IMR-90 (cell line): ENCODE results near the gene INPP1. TPM values are rescaled to one million over a fixed set of nuclear protein-coding genes. Genes with fewer than 3 reads are reported as not detected.

Experiments used
- ATAC-seq: fragments of 200-7000 bp; cut with Tn5 transposase; 2 replicates; pipeline ENCODE4 v1.9.1; 2020; ENCODE audit warnings: low read depth, mild to moderate bottlenecking, moderate library complexity
- BruUV-seq: library from RNA; stranded (reverse); fragments of 400-500 nt; replicated peaks from 2 replicates; lab custom pipeline; 2021; lab: Mats Ljungman, UMichigan
- CTCF ChIA-PET: fragments of 300-600 bp; formaldehyde crosslinking; extraction: SDS; loops from one replicate; lab custom pipeline; 2021; ENCODE audit warnings: antibody characterized with exemption; lab: Yijun Ruan, JAX
- POLR2A ChIA-PET: fragments of 300-600 bp; sonication (Branson Sonifier 250); formaldehyde crosslinking; loops from one replicate; lab custom pipeline; 2022; ENCODE audit warnings: antibody characterized with exemption; ENCODE audit not compliant: unreplicated experiment; lab: Charles Lee
- DNase-seq: peaks from one replicate; pipeline ENCODE4 v3.0.0; 2013
- H2AFZ ChIP-seq: replicated peaks from 2 replicates; pipeline ENCODE3; 2013; ENCODE audit warnings: low read length, mild to moderate bottlenecking; ENCODE audit not compliant: poor library complexity
- H2AK5ac ChIP-seq: 2 replicates; pipeline ENCODE4 v1.6.1; 2013; ENCODE audit warnings: low read depth, low read length, inconsistent platforms
- H2AK9ac ChIP-seq: replicated peaks from 2 replicates; pipeline ENCODE3; 2013; ENCODE audit warnings: mild to moderate bottlenecking, low read depth, low read length, moderate library complexity; ENCODE audit not compliant: poor library complexity
- H2BK120ac ChIP-seq: 2 replicates; pipeline ENCODE4 v1.6.1; 2013; ENCODE audit warnings: low read depth, low read length, inconsistent platforms
- H2BK15ac ChIP-seq: 3 replicates; pipeline ENCODE4 v1.6.1; 2013; ENCODE audit warnings: low read depth, low read length, inconsistent platforms
- H2BK20ac ChIP-seq: 2 replicates; pipeline ENCODE4 v1.6.1; 2013; ENCODE audit warnings: low read depth, mild to moderate bottlenecking, inconsistent platforms, low read length, moderate library complexity
- H2BK5ac ChIP-seq: 2 replicates; pipeline ENCODE4 v1.6.1; 2013; ENCODE audit warnings: mild to moderate bottlenecking, low read depth, low read length, inconsistent platforms; ENCODE audit not compliant: poor library complexity, severe bottlenecking
- H3K14ac ChIP-seq: replicated peaks from 2 replicates; pipeline ENCODE4 v1.6.1; 2013; ENCODE audit warnings: low read depth, low read length, inconsistent platforms
- H3K18ac ChIP-seq: 2 replicates; pipeline ENCODE4 v1.6.1; 2013; ENCODE audit warnings: low read depth, low read length, control low read depth
- H3K23ac ChIP-seq: 2 replicates; pipeline ENCODE4 v1.6.1; 2013; ENCODE audit warnings: low read depth, low read length, inconsistent platforms
- H3K27ac ChIP-seq: 2 replicates; pipeline ENCODE4 v1.5.1; 2013; ENCODE audit warnings: mild to moderate bottlenecking, control low read depth, low read length; ENCODE audit not compliant: insufficient read depth
- H3K27me3 ChIP-seq: 2 replicates; pipeline ENCODE4 v1.6.1; 2013; ENCODE audit warnings: low read length; ENCODE audit not compliant: control insufficient read depth, insufficient read depth
- H3K36me3 ChIP-seq: 2 replicates; pipeline ENCODE4 v1.6.1; 2013; ENCODE audit warnings: low read length, mixed read lengths; ENCODE audit not compliant: control insufficient read depth, insufficient read depth
- H3K4ac ChIP-seq: 2 replicates; pipeline ENCODE4 v1.6.1; 2013; ENCODE audit warnings: low read depth, low read length, inconsistent platforms
- H3K4me1 ChIP-seq: 2 replicates; pipeline ENCODE4 v1.6.1; 2013; ENCODE audit warnings: low read length, mixed read lengths; ENCODE audit not compliant: control insufficient read depth, insufficient read depth
- H3K4me2 ChIP-seq: 2 replicates; pipeline ENCODE4 v1.6.1; 2013; ENCODE audit warnings: low read depth, mild to moderate bottlenecking, control low read depth, low read length, moderate library complexity
- H3K4me3 ChIP-seq: 2 replicates; pipeline ENCODE4 v1.5.1; 2013; ENCODE audit warnings: low read depth, mild to moderate bottlenecking, control low read depth, low read length, moderate library complexity; ENCODE audit not compliant: insufficient read depth
- H3K56ac ChIP-seq: 2 replicates; pipeline ENCODE4 v1.6.1; 2013; ENCODE audit warnings: low read length, inconsistent platforms; ENCODE audit not compliant: insufficient read depth; ENCODE audit errors: extremely low read depth
- H3K79me1 ChIP-seq, 2 experiments: 2 replicates each; pipeline ENCODE4 v1.6.1; 2013; ENCODE audit warnings: low read length in 2 of 2, inconsistent platforms in 1 of 2, low read depth in 1 of 2
- H3K9ac ChIP-seq: 2 replicates; pipeline ENCODE4 v1.6.1; 2013; ENCODE audit warnings: low read depth, low read length, control low read depth
- H3K9me1 ChIP-seq: 2 replicates; pipeline ENCODE4 v1.6.1; 2013; ENCODE audit warnings: low read length, inconsistent platforms; ENCODE audit not compliant: insufficient read depth
- H3K9me3 ChIP-seq: 2 replicates; pipeline ENCODE4 v1.6.1; 2013; ENCODE audit warnings: low read length; ENCODE audit not compliant: control insufficient read depth, insufficient read depth
- H4K20me1 ChIP-seq: 2 replicates; pipeline ENCODE4 v1.6.1; 2013; ENCODE audit warnings: low read length, inconsistent platforms; ENCODE audit not compliant: insufficient read depth
- H4K5ac ChIP-seq: 2 replicates; pipeline ENCODE4 v1.6.1; 2013; ENCODE audit warnings: mild to moderate bottlenecking, low read depth, low read length, control low read depth
- H4K8ac ChIP-seq, 2 experiments: 2 replicates each; pipeline ENCODE4 v1.6.1; 2013; ENCODE audit warnings: low read depth in 2 of 2, low read length in 2 of 2, control low read depth in 1 of 2, inconsistent platforms in 1 of 2
- H4K91ac ChIP-seq: 2 replicates; pipeline ENCODE4 v1.6.1; 2013; ENCODE audit warnings: low read depth, low read length, inconsistent platforms; ENCODE audit not compliant: insufficient read depth
- BHLHE40 ChIP-seq: fragments of 150-350 bp; IDR thresholded peaks from 2 replicates; pipeline ENCODE4 v1.6.1; 2016; ENCODE audit warnings: mild to moderate bottlenecking, low read depth, low read length
- CEBPB ChIP-seq: IDR thresholded peaks from 2 replicates; pipeline ENCODE4 v1.6.1; 2012; ENCODE audit warnings: low read depth, low read length, improper control_type of control experiment
- CHD1 ChIP-seq: IDR thresholded peaks from 2 replicates; pipeline ENCODE4 v1.6.1; 2012; ENCODE audit warnings: low read depth, low read length, improper control_type of control experiment
- FOS ChIP-seq: fragments of 150-350 bp; IDR thresholded peaks from 2 replicates; pipeline ENCODE4 v1.6.1; 2016; ENCODE audit warnings: low read depth, low read length
- MAFK ChIP-seq: IDR thresholded peaks from 2 replicates; pipeline ENCODE4 v1.6.1; 2012; ENCODE audit warnings: low read depth, low read length, improper control_type of control experiment
- MAZ ChIP-seq: IDR thresholded peaks from 2 replicates; pipeline ENCODE4 v1.6.1; 2012; ENCODE audit warnings: low read depth, mild to moderate bottlenecking, low read length, improper control_type of control experiment, moderate library complexity, borderline replicate concordance
- MXI1 ChIP-seq: IDR thresholded peaks from 2 replicates; pipeline ENCODE4 v1.6.1; 2012; ENCODE audit warnings: low read depth, mild to moderate bottlenecking, low read length, moderate library complexity, borderline replicate concordance
- NFE2L2 ChIP-seq: fragments of 150-350 bp; IDR thresholded peaks from 2 replicates; pipeline ENCODE4 v1.6.1; 2016; ENCODE audit warnings: low read depth, mild to moderate bottlenecking, low read length
- POLR2A ChIP-seq: IDR thresholded peaks from 2 replicates; pipeline ENCODE4 v1.6.1; 2012; ENCODE audit warnings: mild to moderate bottlenecking, low read depth, low read length
- RAD21 ChIP-seq: IDR thresholded peaks from 2 replicates; pipeline ENCODE4 v1.6.1; 2012; ENCODE audit warnings: low read length, improper control_type of control experiment
- RCOR1 ChIP-seq: IDR thresholded peaks from 2 replicates; pipeline ENCODE4 v1.6.1; 2012; ENCODE audit warnings: mild to moderate bottlenecking, low read length, improper control_type of control experiment; ENCODE audit not compliant: insufficient replicate concordance
- RFX5 ChIP-seq: IDR thresholded peaks from 2 replicates; pipeline ENCODE4 v1.8.0; 2012; ENCODE audit warnings: low read depth, mild to moderate bottlenecking, low read length, moderate library complexity
- SMC3 ChIP-seq: fragments of 150-350 bp; IDR thresholded peaks from 2 replicates; pipeline ENCODE4 v1.6.1; 2016; ENCODE audit warnings: low read depth, mild to moderate bottlenecking, antibody characterized with exemption, low read length, moderate library complexity
- WGBS, 2 experiments: methylation state at CpG; one replicate each; pipeline versions ENCODE4 v1.1.5 to v1.1.7; 2013; ENCODE audit warnings: missing lambda C conversion rate in 2 of 2; ENCODE audit not compliant: insufficient read length in 1 of 2; ENCODE audit errors: extremely low coverage in 2 of 2; 5-methylcytosine and 5-hydroxymethylcytosine counted together
- dilution Hi-C: fragments of 300-500 bp; cut with HindIII; formaldehyde crosslinking; loops from one replicate; pipeline ENCODE4 v1.14.3; 2018; ENCODE audit warnings: low sequenced_read_pairs; ENCODE audit not compliant: unreplicated experiment
- in situ Hi-C: fragments of 300-500 bp; cut with MboI; formaldehyde crosslinking; loops from 3 replicates; pipeline ENCODE4 v1.14.3; 2019; ENCODE audit warnings: low sequenced_read_pairs, inconsistent platforms, mixed read lengths
- intact Hi-C: fragments of 100-400 bp; cut with micrococcal nuclease; formaldehyde crosslinking; loops from 2 replicates; pipeline ENCODE4 v1.10.0; 2022
- polyA plus RNA-seq, 3 experiments: library from polyadenylated mRNA; depleted of rRNA; stranded (reverse); fragments of >200 nt; gene quantifications; 2 replicates each; pipeline ENCODE4 v1.2.3, GENCODE V29; 2012; ENCODE audit warnings: low replicate concordance in 1 of 3
- total RNA-seq: library from RNA; depleted of rRNA; stranded (reverse); fragments of >200 nt; gene quantifications from 2 replicates; pipeline ENCODE4 v1.2.3, GENCODE V29; 2012
- TF ChIP-seq, protein P1 (sequence below): conservative IDR thresholded peaks from 2 replicates; pipeline ENCODE4 v1.5.1; 2012; ENCODE audit warnings: mild to moderate bottlenecking, low read depth, low read length, improper control_type of control experiment
- TF ChIP-seq, protein P2 (sequence below): fragments of 150-350 bp; IDR thresholded peaks from 2 replicates; pipeline ENCODE4 v1.6.1; 2017; ENCODE audit warnings: mild to moderate bottlenecking, antibody characterized with exemption, low read length, low read depth
- TF ChIP-seq, protein P3 (sequence below): fragments of 150-350 bp; IDR thresholded peaks from 2 replicates; pipeline ENCODE4 v1.6.1; 2016; ENCODE audit warnings: low read depth, mild to moderate bottlenecking, low read length, moderate library complexity, borderline replicate concordance

The INPP1 gene
- total and polyA plus RNA-seq, 2 of the 4 experiments (the other 2 are of a cell fraction): 4.1 to 10.1 TPM

DNA sequence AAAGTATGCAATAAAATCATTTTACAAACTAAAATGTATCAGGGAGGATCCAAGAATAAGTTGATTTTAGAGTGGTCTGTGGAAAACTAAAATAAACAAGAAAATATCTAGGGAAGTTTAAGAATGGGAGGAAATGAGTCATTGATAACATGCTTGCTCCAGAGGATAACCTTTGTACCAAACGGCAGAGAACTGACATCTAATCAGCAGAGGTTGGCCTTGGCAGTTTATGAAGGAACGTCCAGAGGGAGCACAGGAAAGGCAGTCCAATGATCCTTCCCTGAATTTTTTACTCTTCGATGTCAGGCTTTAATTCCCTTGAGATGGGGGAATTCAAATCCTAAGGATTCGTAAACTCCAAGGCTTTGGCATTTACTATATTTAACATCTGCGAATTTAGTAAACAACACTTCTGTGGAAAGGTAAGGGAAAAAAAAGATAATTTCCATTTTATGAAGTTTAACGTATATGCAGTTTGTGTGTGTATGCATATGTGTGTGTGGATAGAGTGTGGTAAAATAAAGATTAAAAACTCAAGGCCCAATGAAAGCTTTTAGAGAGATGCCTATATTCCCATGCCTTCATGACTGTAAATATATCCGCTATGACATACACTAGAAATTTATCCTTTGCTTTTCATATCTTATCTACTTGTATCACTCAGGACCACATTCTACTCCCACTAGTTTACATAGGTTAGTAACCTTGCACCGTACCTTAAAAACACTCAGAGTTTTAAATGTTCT lies 8.7 kb upstream of the INPP1 start:
- Histone ChIP-seq H3K79me1 (no peaks in the 10 kb centered on the region), H3K14ac (no peak overlapping the region), H3K9me1 (no peaks in the 10 kb centered on the region), H3K9me3 (no peaks in the 10 kb centered on the region), H3K27me3 (no peaks in the 10 kb centered on the region), H3K18ac (no peak overlapping the region), H2BK15ac (no peak overlapping the region), H2AK9ac (no peak overlapping the region), H3K4ac (no peak overlapping the region), H2AFZ (no peak overlapping the region), H3K9ac (no peak overlapping the region), H3K23ac (no peak overlapping the region), H4K5ac (no peak overlapping the region), H2BK120ac (no peak overlapping the region), H4K20me1 (no peaks in the 10 kb centered on the region), H4K91ac (no peak overlapping the region), H3K27ac (no peak overlapping the region), H3K4me3 (no peak overlapping the region), H2BK20ac (no peak overlapping the region), H3K56ac (no peak overlapping the region), H2BK5ac (no peak overlapping the region), H3K36me3 (no peaks in the 10 kb centered on the region), H2AK5ac (no peak overlapping the region), H3K4me1 (no peaks in the 10 kb centered on the region), H3K4me2 (no peak overlapping the region), H4K8ac (no peak overlapping the region)
- no TSS peak for BruUV-seq
- intact Hi-C loops: no loop called here
- in situ Hi-C loops: no loop called here
- dilution Hi-C loops: no loop called here
- TF ChIP-seq RCOR1 (no peak), MXI1 (no peak), SMC3 (no peak), RAD21 (no peak), POLR2A (no peak), CHD1 (no peak), BHLHE40 (no peak), CEBPB (no peak), MAZ (no peak), NFE2L2 (no peak), RFX5 (no peak), MAFK (no peak), FOS (no peak)
- TF ChIP-seq, protein P1, sequence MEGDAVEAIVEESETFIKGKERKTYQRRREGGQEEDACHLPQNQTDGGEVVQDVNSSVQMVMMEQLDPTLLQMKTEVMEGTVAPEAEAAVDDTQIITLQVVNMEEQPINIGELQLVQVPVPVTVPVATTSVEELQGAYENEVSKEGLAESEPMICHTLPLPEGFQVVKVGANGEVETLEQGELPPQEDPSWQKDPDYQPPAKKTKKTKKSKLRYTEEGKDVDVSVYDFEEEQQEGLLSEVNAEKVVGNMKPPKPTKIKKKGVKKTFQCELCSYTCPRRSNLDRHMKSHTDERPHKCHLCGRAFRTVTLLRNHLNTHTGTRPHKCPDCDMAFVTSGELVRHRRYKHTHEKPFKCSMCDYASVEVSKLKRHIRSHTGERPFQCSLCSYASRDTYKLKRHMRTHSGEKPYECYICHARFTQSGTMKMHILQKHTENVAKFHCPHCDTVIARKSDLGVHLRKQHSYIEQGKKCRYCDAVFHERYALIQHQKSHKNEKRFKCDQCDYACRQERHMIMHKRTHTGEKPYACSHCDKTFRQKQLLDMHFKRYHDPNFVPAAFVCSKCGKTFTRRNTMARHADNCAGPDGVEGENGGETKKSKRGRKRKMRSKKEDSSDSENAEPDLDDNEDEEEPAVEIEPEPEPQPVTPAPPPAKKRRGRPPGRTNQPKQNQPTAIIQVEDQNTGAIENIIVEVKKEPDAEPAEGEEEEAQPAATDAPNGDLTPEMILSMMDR: no peak
- TF ChIP-seq, protein P2, sequence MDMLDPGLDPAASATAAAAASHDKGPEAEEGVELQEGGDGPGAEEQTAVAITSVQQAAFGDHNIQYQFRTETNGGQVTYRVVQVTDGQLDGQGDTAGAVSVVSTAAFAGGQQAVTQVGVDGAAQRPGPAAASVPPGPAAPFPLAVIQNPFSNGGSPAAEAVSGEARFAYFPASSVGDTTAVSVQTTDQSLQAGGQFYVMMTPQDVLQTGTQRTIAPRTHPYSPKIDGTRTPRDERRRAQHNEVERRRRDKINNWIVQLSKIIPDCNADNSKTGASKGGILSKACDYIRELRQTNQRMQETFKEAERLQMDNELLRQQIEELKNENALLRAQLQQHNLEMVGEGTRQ: no peak
- TF ChIP-seq, protein P3, sequence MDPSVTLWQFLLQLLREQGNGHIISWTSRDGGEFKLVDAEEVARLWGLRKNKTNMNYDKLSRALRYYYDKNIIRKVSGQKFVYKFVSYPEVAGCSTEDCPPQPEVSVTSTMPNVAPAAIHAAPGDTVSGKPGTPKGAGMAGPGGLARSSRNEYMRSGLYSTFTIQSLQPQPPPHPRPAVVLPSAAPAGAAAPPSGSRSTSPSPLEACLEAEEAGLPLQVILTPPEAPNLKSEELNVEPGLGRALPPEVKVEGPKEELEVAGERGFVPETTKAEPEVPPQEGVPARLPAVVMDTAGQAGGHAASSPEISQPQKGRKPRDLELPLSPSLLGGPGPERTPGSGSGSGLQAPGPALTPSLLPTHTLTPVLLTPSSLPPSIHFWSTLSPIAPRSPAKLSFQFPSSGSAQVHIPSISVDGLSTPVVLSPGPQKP: no peak
- DNase-seq: no peak
- POLR2A ChIA-PET: no interaction called here
- 100% methylated on average over 1 of the region's 8 CpGs; no CpG with 5 or more reads in 1 of the 2 experiments for WGBS, 2 experiments
- ATAC-seq: peak; percentile 44; the same call in 1 of the 2 replicates
- CTCF ChIA-PET: no interaction called here
